Uterus (tissue), 2 donors: Measurements from ENCODE around the gene PLD1.

ENCODE experiments used
- POLR2A ChIP-seq, 2 donors: fragments of 450-650 bp; IDR thresholded peaks; one replicate each; pipeline ENCODE4 v1.6.1; 2016; ENCODE audit warnings: antibody characterized with exemption in 2 of 2, mild to moderate bottlenecking in 1 of 2, moderate library complexity in 1 of 2
- TF ChIP-seq, protein P1 (sequence below), 4 experiments: fragments of 200-600 bp in 2 of 4; fragments of 450-650 bp in 2 of 4; sonication (generic) in 2 of 4; IDR thresholded peaks; one replicate each; pipeline ENCODE4 v1.5.1; 2016 to 2019; ENCODE audit warnings: antibody characterized with exemption in 4 of 4, mild to moderate bottlenecking in 2 of 4, moderate library complexity in 1 of 4

DNA sequence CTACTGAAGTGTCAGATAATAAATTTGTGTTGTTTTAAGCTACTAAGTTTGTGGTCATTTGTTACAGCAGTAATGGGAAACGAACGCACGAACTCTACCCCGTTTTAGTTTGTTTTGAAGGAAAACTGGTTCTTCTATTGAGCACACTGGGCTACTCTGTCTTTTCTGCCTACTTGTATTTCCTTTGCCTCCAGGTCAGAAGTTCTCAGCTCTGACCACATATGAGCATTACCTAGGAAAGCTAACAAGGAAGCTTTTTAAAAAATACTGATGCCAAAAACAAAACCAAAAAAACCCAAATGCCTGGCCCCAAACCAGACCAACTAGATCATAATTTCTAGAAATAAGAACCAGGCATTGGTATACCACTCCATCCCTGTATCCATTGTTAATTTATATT is 193.5 kb downstream of the PLD1 start:
- TF ChIP-seq, protein P1, sequence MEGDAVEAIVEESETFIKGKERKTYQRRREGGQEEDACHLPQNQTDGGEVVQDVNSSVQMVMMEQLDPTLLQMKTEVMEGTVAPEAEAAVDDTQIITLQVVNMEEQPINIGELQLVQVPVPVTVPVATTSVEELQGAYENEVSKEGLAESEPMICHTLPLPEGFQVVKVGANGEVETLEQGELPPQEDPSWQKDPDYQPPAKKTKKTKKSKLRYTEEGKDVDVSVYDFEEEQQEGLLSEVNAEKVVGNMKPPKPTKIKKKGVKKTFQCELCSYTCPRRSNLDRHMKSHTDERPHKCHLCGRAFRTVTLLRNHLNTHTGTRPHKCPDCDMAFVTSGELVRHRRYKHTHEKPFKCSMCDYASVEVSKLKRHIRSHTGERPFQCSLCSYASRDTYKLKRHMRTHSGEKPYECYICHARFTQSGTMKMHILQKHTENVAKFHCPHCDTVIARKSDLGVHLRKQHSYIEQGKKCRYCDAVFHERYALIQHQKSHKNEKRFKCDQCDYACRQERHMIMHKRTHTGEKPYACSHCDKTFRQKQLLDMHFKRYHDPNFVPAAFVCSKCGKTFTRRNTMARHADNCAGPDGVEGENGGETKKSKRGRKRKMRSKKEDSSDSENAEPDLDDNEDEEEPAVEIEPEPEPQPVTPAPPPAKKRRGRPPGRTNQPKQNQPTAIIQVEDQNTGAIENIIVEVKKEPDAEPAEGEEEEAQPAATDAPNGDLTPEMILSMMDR (IDR thresholded peaks at IDR 0.05): no peak
- TF ChIP-seq POLR2A (IDR thresholded peaks at IDR 0.05): no peak
